ENCODE data around the gene MMP14.

- TF ChIP-seq CTCF (conservative IDR thresholded peaks at IDR 0.05; ENCODE audit: low read length) (no peak), EZH2phosphoT487 (IDR thresholded peaks at IDR 0.05; ENCODE audit: borderline replicate concordance, low read depth, low read length) (no peak)
These were observed 847 bp downstream of the MMP14 start for GRCh38 chr14:22837114-22837749.
